GM23338 (cell line): ENCODE results near the gene ATR. TPM values are rescaled to one million over a fixed set of nuclear protein-coding genes. Genes with fewer than 3 reads are reported as not detected.

Experiments
- ATAC-seq: fragments of 200-7000 bp; cut with Tn5 transposase; 3 replicates; pipeline ENCODE4 v1.9.1; 2020
- DNase-seq: peaks from one replicate; pipeline ENCODE4 v3.0.0-alpha.2; 2015; ENCODE audit warnings: low spot score
- H2AFZ ChIP-seq: fragments of 200-600 bp; sonication (generic); 2 replicates; pipeline ENCODE4 v1.8.0; 2016; ENCODE audit warnings: antibody characterized with exemption, mild to moderate bottlenecking, moderate library complexity
- H3F3A ChIP-seq: fragments of 200-600 bp; sonication (generic); replicated peaks from 2 replicates; pipeline ENCODE4 v1.8.0; 2017; ENCODE audit warnings: antibody characterized with exemption, mixed run types, low read depth
- H3K27ac ChIP-seq: fragments of 200-600 bp; sonication (generic); 2 replicates; pipeline ENCODE4 v1.6.1; 2016; ENCODE audit warnings: low read depth
- H3K27me3 ChIP-seq: fragments of 200-600 bp; sonication (generic); 2 replicates; pipeline ENCODE4 v1.8.0; 2016; ENCODE audit warnings: mild to moderate bottlenecking, mixed run types, moderate library complexity; ENCODE audit not compliant: insufficient read depth
- H3K36me3 ChIP-seq: fragments of 200-600 bp; sonication (generic); 2 replicates; pipeline ENCODE4 v1.8.0; 2016; ENCODE audit warnings: mild to moderate bottlenecking; ENCODE audit not compliant: insufficient read depth
- H3K4me1 ChIP-seq: fragments of 200-600 bp; sonication (generic); 2 replicates; pipeline ENCODE4 v1.8.0; 2016; ENCODE audit warnings: mild to moderate bottlenecking, moderate library complexity; ENCODE audit not compliant: insufficient read depth
- H3K4me2 ChIP-seq: fragments of 200-600 bp; sonication (generic); 2 replicates; pipeline ENCODE4 v1.7.1; 2017; ENCODE audit warnings: mixed run types
- H3K4me3 ChIP-seq: fragments of 200-600 bp; sonication (generic); 2 replicates; pipeline ENCODE4 v1.6.1; 2016; ENCODE audit warnings: mixed run types
- H3K79me2 ChIP-seq: fragments of 200-600 bp; sonication (generic); replicated peaks from 2 replicates; pipeline ENCODE4 v1.8.0; 2017; ENCODE audit warnings: mild to moderate bottlenecking; ENCODE audit not compliant: insufficient read depth
- H3K9me2 ChIP-seq: fragments of 200-600 bp; sonication (generic); 2 replicates; pipeline ENCODE4 v1.8.0; 2017; ENCODE audit not compliant: insufficient read depth
- H4K20me1 ChIP-seq: fragments of 200-600 bp; sonication (generic); replicated peaks from 2 replicates; pipeline ENCODE4 v1.8.0; 2017; ENCODE audit warnings: mild to moderate bottlenecking; ENCODE audit not compliant: insufficient read depth
- H3K27ac Mint-ChIP-seq: 2 replicates; pipeline ENCODE4 v1.8.0; 2020; ENCODE audit warnings: inconsistent platforms, mild to moderate bottlenecking, moderate library complexity, mixed read lengths
- H3K27me3 Mint-ChIP-seq: 3 replicates; pipeline ENCODE4 v1.8.0; 2022; ENCODE audit warnings: low read depth, mild to moderate bottlenecking, moderate library complexity, mixed read lengths, inconsistent platforms; ENCODE audit not compliant: insufficient read depth, poor library complexity
- H3K36me3 Mint-ChIP-seq: 3 replicates; pipeline ENCODE4 v1.8.0; 2021; ENCODE audit warnings: low read depth, mild to moderate bottlenecking, inconsistent platforms, moderate library complexity, mixed read lengths
- H3K4me1 Mint-ChIP-seq: 3 replicates; pipeline ENCODE4 v1.8.0; 2020; ENCODE audit warnings: mild to moderate bottlenecking, inconsistent platforms, mixed read lengths
- H3K4me3 Mint-ChIP-seq: 3 replicates; pipeline ENCODE4 v1.8.0; 2021; ENCODE audit warnings: moderate library complexity, mild to moderate bottlenecking, inconsistent platforms, mixed read lengths
- H3K9me3 Mint-ChIP-seq: 3 replicates; pipeline ENCODE4 v1.8.0; 2020; ENCODE audit warnings: moderate library complexity, mild to moderate bottlenecking, inconsistent platforms, mixed read lengths
- CREB1 ChIP-seq: fragments of 250-450 bp; sonication (Bioruptor Pico); IDR thresholded peaks from 2 replicates; pipeline ENCODE4 v1.5.0; 2020; ENCODE audit warnings: low read depth, mild to moderate bottlenecking, moderate library complexity
- ETS1 ChIP-seq: IDR thresholded peaks from 2 replicates; pipeline ENCODE4 v1.6.1; 2016; ENCODE audit warnings: antibody characterized with exemption
- EZH2 ChIP-seq: fragments of 200-600 bp; sonication (generic); IDR thresholded peaks from one replicate; pipeline ENCODE4 v1.8.0; 2017; ENCODE audit warnings: antibody characterized with exemption, mild to moderate bottlenecking, low read depth; ENCODE audit not compliant: unreplicated experiment
- EZH2phosphoT487 ChIP-seq: fragments of 200-600 bp; sonication (generic); IDR thresholded peaks from one replicate; pipeline ENCODE4 v1.8.1; 2018; ENCODE audit warnings: antibody characterized with exemption; ENCODE audit not compliant: unreplicated experiment
- JUNB ChIP-seq: IDR thresholded peaks from one replicate; pipeline ENCODE4 v1.6.1; 2016; ENCODE audit warnings: antibody characterized with exemption; ENCODE audit not compliant: unreplicated experiment
- NANOG ChIP-seq: IDR thresholded peaks from 2 replicates; pipeline ENCODE4 v1.6.1; 2016; ENCODE audit warnings: antibody characterized with exemption, borderline replicate concordance
- POLR2AphosphoS5 ChIP-seq: IDR thresholded peaks from 2 replicates; pipeline ENCODE4 v1.6.1; 2016; ENCODE audit warnings: antibody characterized with exemption, low read depth
- REST ChIP-seq: IDR thresholded peaks from one replicate; pipeline ENCODE4 v1.6.1; 2018; ENCODE audit warnings: antibody characterized with exemption; ENCODE audit not compliant: unreplicated experiment
- STAT1 ChIP-seq: IDR thresholded peaks from one replicate; pipeline ENCODE4 v1.6.1; 2016; ENCODE audit warnings: antibody characterized with exemption; ENCODE audit not compliant: unreplicated experiment
- ZNF114 ChIP-seq: fragments of 250-450 bp; sonication (Bioruptor Pico); IDR thresholded peaks from 2 replicates; pipeline ENCODE4 v1.5.0; 2020; ENCODE audit warnings: mild to moderate bottlenecking, moderate library complexity
- ZNF331 ChIP-seq: fragments of 250-450 bp; sonication (Bioruptor Pico); IDR thresholded peaks from 2 replicates; pipeline ENCODE4 v1.5.0; 2020; ENCODE audit warnings: low read depth, mild to moderate bottlenecking, moderate library complexity
- polyA plus RNA-seq: library from polyadenylated mRNA; unstranded; fragments of >200 nt; fragmentation: Nextera tagmentation; extraction: Ambion mirVana; gene quantifications from 2 replicates; pipeline ENCODE4 v1.2.1, GENCODE V29; 2016
- total RNA-seq: library from RNA; depleted of rRNA; stranded (reverse); fragments of >200 nt; shearing (Covaris generic); gene quantifications from 2 replicates; pipeline ENCODE4 v1.2.3, GENCODE V29; 2014
- TF ChIP-seq, protein P1 (sequence below), 2 experiments: fragments of 200-600 bp in 1 of 2; sonication (generic) in 1 of 2; conservative IDR thresholded peaks; 2 replicates each; pipeline versions ENCODE4 v1.5.1 to v1.6.1; 2016 to 2017; ENCODE audit warnings: antibody characterized with exemption in 2 of 2, low read depth in 2 of 2, mild to moderate bottlenecking in 2 of 2, moderate library complexity in 1 of 2
- TF ChIP-seq, protein P2 (sequence below): fragments of 250-450 bp; sonication (Bioruptor Pico); IDR thresholded peaks from 2 replicates; pipeline ENCODE4 v1.5.0; 2020; ENCODE audit warnings: mild to moderate bottlenecking, moderate library complexity

The ATR gene
- total and polyA plus RNA-seq, 2 experiments from 2014 or later: 29.7 to 39.1 TPM

DNA sequence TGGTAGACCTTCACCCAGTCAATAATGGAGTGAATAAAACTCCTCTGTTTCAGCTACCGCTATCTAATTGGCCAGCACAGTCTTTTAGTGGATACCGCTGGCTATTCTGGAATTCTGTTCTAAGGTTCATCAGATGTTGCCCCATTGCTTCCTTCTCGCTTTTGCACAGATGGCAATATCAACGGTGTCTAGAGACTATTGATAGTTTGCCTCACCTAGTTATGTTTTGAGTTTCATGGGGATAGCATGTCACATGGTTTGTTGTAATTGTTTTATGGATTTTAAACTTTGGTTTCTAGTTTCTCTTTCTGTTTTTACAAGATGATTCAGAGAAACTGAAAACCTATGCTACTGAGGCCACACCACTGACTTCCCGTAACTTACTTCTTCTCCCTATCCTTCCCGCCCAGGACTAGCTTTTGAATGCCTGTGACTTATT, 132.7 kb downstream of the ATR start:
- Mint-ChIP-seq H3K36me3 (peaks cover 11% of the 10 kb centered on the region), H3K27ac (no peak overlapping the region), H3K4me3 (peak overlapping the region; percentile 20), H3K9me3 (peaks cover 4% of the 10 kb centered on the region; the same call in 1 of the 3 replicates), H3K4me1 (peaks cover 9% of the 10 kb centered on the region), H3K27me3 (no peaks in the 10 kb centered on the region)
- Histone ChIP-seq H2AFZ (no peak overlapping the region), H3K4me2 (no peak overlapping the region), H3F3A (no peaks in the 10 kb centered on the region), H4K20me1 (no peaks in the 10 kb centered on the region), H3K79me2 (peaks cover 62% of the 10 kb centered on the region), H3K27me3 (no peaks in the 10 kb centered on the region), H3K4me3 (no peak overlapping the region), H3K36me3 (no peaks in the 10 kb centered on the region), H3K4me1 (no peaks in the 10 kb centered on the region), H3K27ac (no peak overlapping the region), H3K9me2 (peaks cover 3% of the 10 kb centered on the region; the same call in 1 of the 2 replicates)
- ATAC-seq: no peak
- TF ChIP-seq EZH2 (no peak), POLR2AphosphoS5 (no peak), NANOG (no peak), STAT1 (no peak), ETS1 (no peak), EZH2phosphoT487 (no peak), ZNF114 (no peak), JUNB (no peak), REST (no peak), CREB1 (CRISPR knock-in tag) (no peak), ZNF331 (no peak)
- TF ChIP-seq, protein P1, sequence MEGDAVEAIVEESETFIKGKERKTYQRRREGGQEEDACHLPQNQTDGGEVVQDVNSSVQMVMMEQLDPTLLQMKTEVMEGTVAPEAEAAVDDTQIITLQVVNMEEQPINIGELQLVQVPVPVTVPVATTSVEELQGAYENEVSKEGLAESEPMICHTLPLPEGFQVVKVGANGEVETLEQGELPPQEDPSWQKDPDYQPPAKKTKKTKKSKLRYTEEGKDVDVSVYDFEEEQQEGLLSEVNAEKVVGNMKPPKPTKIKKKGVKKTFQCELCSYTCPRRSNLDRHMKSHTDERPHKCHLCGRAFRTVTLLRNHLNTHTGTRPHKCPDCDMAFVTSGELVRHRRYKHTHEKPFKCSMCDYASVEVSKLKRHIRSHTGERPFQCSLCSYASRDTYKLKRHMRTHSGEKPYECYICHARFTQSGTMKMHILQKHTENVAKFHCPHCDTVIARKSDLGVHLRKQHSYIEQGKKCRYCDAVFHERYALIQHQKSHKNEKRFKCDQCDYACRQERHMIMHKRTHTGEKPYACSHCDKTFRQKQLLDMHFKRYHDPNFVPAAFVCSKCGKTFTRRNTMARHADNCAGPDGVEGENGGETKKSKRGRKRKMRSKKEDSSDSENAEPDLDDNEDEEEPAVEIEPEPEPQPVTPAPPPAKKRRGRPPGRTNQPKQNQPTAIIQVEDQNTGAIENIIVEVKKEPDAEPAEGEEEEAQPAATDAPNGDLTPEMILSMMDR (conservative IDR thresholded peaks at IDR 0.05; ENCODE audit: low read depth in 2 of 2): no peak
- TF ChIP-seq, protein P2, sequence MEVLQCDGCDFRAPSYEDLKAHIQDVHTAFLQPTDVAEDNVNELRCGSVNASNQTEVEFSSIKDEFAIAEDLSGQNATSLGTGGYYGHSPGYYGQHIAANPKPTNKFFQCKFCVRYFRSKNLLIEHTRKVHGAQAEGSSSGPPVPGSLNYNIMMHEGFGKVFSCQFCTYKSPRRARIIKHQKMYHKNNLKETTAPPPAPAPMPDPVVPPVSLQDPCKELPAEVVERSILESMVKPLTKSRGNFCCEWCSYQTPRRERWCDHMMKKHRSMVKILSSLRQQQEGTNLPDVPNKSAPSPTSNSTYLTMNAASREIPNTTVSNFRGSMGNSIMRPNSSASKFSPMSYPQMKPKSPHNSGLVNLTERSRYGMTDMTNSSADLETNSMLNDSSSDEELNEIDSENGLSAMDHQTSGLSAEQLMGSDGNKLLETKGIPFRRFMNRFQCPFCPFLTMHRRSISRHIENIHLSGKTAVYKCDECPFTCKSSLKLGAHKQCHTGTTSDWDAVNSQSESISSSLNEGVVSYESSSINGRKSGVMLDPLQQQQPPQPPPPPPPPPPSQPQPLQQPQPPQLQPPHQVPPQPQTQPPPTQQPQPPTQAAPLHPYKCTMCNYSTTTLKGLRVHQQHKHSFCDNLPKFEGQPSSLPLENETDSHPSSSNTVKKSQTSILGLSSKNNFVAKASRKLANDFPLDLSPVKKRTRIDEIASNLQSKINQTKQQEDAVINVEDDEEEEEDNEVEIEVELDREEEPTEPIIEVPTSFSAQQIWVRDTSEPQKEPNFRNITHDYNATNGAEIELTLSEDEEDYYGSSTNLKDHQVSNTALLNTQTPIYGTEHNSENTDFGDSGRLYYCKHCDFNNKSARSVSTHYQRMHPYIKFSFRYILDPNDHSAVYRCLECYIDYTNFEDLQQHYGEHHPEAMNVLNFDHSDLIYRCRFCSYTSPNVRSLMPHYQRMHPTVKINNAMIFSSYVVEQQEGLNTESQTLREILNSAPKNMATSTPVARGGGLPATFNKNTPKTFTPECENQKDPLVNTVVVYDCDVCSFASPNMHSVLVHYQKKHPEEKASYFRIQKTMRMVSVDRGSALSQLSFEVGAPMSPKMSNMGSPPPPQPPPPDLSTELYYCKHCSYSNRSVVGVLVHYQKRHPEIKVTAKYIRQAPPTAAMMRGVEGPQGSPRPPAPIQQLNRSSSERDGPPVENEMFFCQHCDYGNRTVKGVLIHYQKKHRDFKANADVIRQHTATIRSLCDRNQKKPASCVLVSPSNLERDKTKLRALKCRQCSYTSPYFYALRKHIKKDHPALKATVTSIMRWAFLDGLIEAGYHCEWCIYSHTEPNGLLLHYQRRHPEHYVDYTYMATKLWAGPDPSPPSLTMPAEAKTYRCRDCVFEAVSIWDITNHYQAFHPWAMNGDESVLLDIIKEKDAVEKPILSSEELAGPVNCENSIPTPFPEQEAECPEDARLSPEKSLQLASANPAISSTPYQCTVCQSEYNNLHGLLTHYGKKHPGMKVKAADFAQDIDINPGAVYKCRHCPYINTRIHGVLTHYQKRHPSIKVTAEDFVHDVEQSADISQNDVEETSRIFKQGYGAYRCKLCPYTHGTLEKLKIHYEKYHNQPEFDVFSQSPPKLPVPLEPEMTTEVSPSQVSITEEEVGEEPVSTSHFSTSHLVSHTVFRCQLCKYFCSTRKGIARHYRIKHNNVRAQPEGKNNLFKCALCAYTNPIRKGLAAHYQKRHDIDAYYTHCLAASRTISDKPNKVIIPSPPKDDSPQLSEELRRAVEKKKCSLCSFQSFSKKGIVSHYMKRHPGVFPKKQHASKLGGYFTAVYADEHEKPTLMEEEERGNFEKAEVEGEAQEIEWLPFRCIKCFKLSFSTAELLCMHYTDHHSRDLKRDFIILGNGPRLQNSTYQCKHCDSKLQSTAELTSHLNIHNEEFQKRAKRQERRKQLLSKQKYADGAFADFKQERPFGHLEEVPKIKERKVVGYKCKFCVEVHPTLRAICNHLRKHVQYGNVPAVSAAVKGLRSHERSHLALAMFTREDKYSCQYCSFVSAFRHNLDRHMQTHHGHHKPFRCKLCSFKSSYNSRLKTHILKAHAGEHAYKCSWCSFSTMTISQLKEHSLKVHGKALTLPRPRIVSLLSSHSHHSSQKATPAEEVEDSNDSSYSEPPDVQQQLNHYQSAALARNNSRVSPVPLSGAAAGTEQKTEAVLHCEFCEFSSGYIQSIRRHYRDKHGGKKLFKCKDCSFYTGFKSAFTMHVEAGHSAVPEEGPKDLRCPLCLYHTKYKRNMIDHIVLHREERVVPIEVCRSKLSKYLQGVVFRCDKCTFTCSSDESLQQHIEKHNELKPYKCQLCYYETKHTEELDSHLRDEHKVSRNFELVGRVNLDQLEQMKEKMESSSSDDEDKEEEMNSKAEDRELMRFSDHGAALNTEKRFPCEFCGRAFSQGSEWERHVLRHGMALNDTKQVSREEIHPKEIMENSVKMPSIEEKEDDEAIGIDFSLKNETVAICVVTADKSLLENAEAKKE (CRISPR knock-in tag): no peak
- DNase-seq: no peak
